B cell (primary cell): Measurements from ENCODE around the gene GK2. TPM values are rescaled to one million over a fixed set of nuclear protein-coding genes. Genes with fewer than 3 reads are reported as not detected.

Source experiments
- ATAC-seq: fragments of 200-7000 bp; cut with Tn5 transposase; one replicate; pipeline ENCODE4 v1.10.0; 2021; ENCODE audit warnings: low read depth, mild to moderate bottlenecking, moderate number of reproducible peaks, moderate library complexity
- CTCF ChIA-PET: fragments of 350-600 bp; sonication (Branson Sonifier 250); formaldehyde crosslinking; loops from one replicate; lab custom pipeline; 2021; ENCODE audit warnings: antibody characterized with exemption, inconsistent platforms; lab: Charles Lee
- POLR2A ChIA-PET: fragments of 350-600 bp; sonication (Branson Sonifier 250); formaldehyde crosslinking; loops from one replicate; lab custom pipeline; 2021; ENCODE audit warnings: antibody characterized with exemption; lab: Charles Lee
- DNase-seq: peaks from one replicate; pipeline ENCODE4 v3.0.0; 2013
- H2AFZ ChIP-seq: 2 replicates; pipeline ENCODE4 v1.6.1; 2012; ENCODE audit warnings: mild to moderate bottlenecking, low read depth, low read length; ENCODE audit not compliant: insufficient read depth, poor library complexity, severe bottlenecking
- H3K27ac ChIP-seq, 2 donors: 1 replicate in 1 of 2; 2 replicates in 1 of 2; pipeline ENCODE4 v1.5.1; 2012 to 2013; ENCODE audit warnings: low read length in 2 of 2, mild to moderate bottlenecking in 2 of 2, moderate library complexity in 1 of 2
- H3K27me3 ChIP-seq, 4 experiments: fragments of 200-600 bp in 1 of 4; sonication (generic) in 1 of 4; replicated peaks in 1 of 4; 1 replicate in 2 of 4; 2 replicates in 2 of 4; pipeline versions ENCODE4 v1.6.1 to v1.7.0; 2013 to 2016; ENCODE audit warnings: low read length in 3 of 4, mild to moderate bottlenecking in 2 of 4, mixed read lengths in 1 of 4, moderate library complexity in 1 of 4; ENCODE audit not compliant: insufficient read depth in 4 of 4, control insufficient read depth in 3 of 4; ENCODE audit errors: control extremely low read depth in 1 of 4
- H3K36me3 ChIP-seq, 2 experiments: replicated peaks in 1 of 2; 1 replicate in 1 of 2; 2 replicates in 1 of 2; pipeline versions ENCODE4 v1.6.1 to v1.7.1; 2013; ENCODE audit warnings: low read length in 1 of 2; ENCODE audit not compliant: insufficient read depth in 2 of 2, control insufficient read depth in 1 of 2; ENCODE audit errors: control extremely low read depth in 1 of 2, extremely low read depth in 1 of 2
- H3K4me1 ChIP-seq, 2 donors: fragments of 200-600 bp in 1 of 2; sonication (generic) in 1 of 2; 1 replicate in 1 of 2; 2 replicates in 1 of 2; pipeline versions ENCODE4 v1.5.1 to v1.6.1; 2013 to 2017; ENCODE audit warnings: low read length in 2 of 2; ENCODE audit not compliant: control insufficient read depth in 2 of 2, insufficient read depth in 2 of 2
- H3K4me2 ChIP-seq: replicated peaks from 2 replicates; pipeline ENCODE3; 2012; ENCODE audit warnings: mild to moderate bottlenecking, low read depth, low read length; ENCODE audit not compliant: poor library complexity, severe bottlenecking
- H3K4me3 ChIP-seq, 5 experiments: fragments of 200-600 bp in 1 of 5; sonication (generic) in 1 of 5; 1 replicate in 3 of 5; 2 replicates in 2 of 5; pipeline versions ENCODE4 v1.5.1 to v1.7.0; 2011 to 2016; ENCODE audit warnings: low read length in 4 of 5, mild to moderate bottlenecking in 4 of 5, low read depth in 2 of 5, control low read depth in 1 of 5, moderate library complexity in 1 of 5; ENCODE audit not compliant: insufficient read depth in 1 of 5; ENCODE audit errors: control extremely low read depth in 1 of 5, extremely low read depth in 1 of 5
- H3K79me2 ChIP-seq: fragments of 200-600 bp; sonication (generic); one replicate; pipeline ENCODE4 v1.6.0; 2016; ENCODE audit warnings: low read length; ENCODE audit not compliant: control insufficient read depth, insufficient read depth
- H3K9ac ChIP-seq: fragments of 200-600 bp; sonication (generic); 2 replicates; pipeline ENCODE4 v1.6.1; 2017; ENCODE audit warnings: mild to moderate bottlenecking, low read length, moderate library complexity
- H3K9me3 ChIP-seq, 3 donors: one replicate each; pipeline versions ENCODE4 v1.6.1 to v1.7.1; 2013; ENCODE audit warnings: low read length in 2 of 3; ENCODE audit not compliant: control insufficient read depth in 2 of 3, insufficient read depth in 1 of 3; ENCODE audit errors: control extremely low read depth in 1 of 3
- H4K20me1 ChIP-seq: 2 replicates; pipeline ENCODE4 v1.6.0; 2012; ENCODE audit warnings: mild to moderate bottlenecking, low read length; ENCODE audit not compliant: insufficient read depth, control insufficient read depth, poor library complexity, severe bottlenecking
- H3K27ac Mint-ChIP-seq: one replicate; pipeline ENCODE4 v1.8.0; 2021; ENCODE audit warnings: mixed read lengths
- H3K27me3 Mint-ChIP-seq: one replicate; pipeline ENCODE4 v1.8.0; 2021; ENCODE audit warnings: mixed read lengths
- H3K4me1 Mint-ChIP-seq: one replicate; pipeline ENCODE4 v1.8.0; 2021; ENCODE audit warnings: mixed read lengths
- H3K4me3 Mint-ChIP-seq: one replicate; pipeline ENCODE4 v1.8.0; 2021; ENCODE audit warnings: mixed read lengths
- H3K9me3 Mint-ChIP-seq: one replicate; pipeline ENCODE4 v1.8.0; 2022; ENCODE audit warnings: mixed read lengths; ENCODE audit not compliant: insufficient read depth
- CTCF ChIP-seq: fragments of 200-600 bp; IDR thresholded peaks from one replicate; pipeline ENCODE4 v1.8.0; 2022; ENCODE audit warnings: antibody characterized with exemption, mild to moderate bottlenecking
- EZH2 ChIP-seq: IDR thresholded peaks from 2 replicates; pipeline ENCODE4 v1.6.1; 2012; ENCODE audit warnings: borderline replicate concordance, low read depth, mild to moderate bottlenecking, moderate library complexity, low read length; ENCODE audit not compliant: insufficient read depth, poor library complexity, severe bottlenecking
- WGBS: methylation state at CpG from one replicate; pipeline ENCODE4 v1.1.5; 2013; ENCODE audit warnings: missing lambda C conversion rate; ENCODE audit not compliant: insufficient coverage; 5-methylcytosine and 5-hydroxymethylcytosine counted together
- intact Hi-C: fragments of 100-400 bp; cut with micrococcal nuclease; formaldehyde crosslinking; loops from one replicate; pipeline ENCODE4 v1.10.0; 2022
- polyA plus RNA-seq: library from polyadenylated mRNA; depleted of rRNA; stranded (reverse); fragments of >200 nt; gene quantifications from 2 replicates; pipeline ENCODE4 v1.2.3, GENCODE V29; 2012
- total RNA-seq, 2 donors: library from RNA; stranded (reverse); fragments of 120-200 nt in 1 of 2; gene quantifications; 1 replicate in 1 of 2; 2 replicates in 1 of 2; pipeline versions ENCODE4 v1.2.3 to v1.2.4, GENCODE V29; 2013 to 2022

Gene GK2
- total and polyA plus RNA-seq, 2 donors (not counting 1 experiment from before 2014, with no cell fraction given), result not detected

DNA sequence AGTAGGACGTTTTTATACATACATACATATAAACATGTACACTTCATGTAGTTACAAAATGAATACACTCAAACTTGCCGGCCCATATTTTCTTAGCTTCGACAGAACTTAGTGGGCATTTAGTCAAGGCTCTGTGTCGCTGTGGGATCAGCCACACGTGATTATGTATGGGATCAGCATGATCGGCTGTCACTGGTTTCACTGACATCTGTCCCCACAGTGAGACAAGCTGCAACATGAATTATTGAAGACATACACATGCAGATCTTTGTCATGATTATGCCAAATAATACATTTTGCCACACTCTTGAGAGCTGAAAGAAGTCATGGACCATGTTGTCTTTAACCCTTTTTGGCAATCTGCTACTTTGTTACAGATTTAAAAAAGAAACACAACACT, 44.0 kb downstream of the GK2 start:
- ChIA-PET POLR2A (no interaction called here), CTCF (no interaction called here)
- intact Hi-C loops, result no loop called here
- Histone ChIP-seq H3K9me3 (no peaks in the 10 kb centered on the region), H3K79me2 (no peaks in the 10 kb centered on the region), H3K27me3 (no peaks in the 10 kb centered on the region), H3K36me3 (no peaks in the 10 kb centered on the region), H3K9ac (no peak overlapping the region), H3K4me1 (no peaks in the 10 kb centered on the region), H3K27ac (no peak overlapping the region), H3K4me3 (no peak overlapping the region), H3K4me2 (no peak overlapping the region), H2AFZ (no peak overlapping the region), H4K20me1 (no peaks in the 10 kb centered on the region)
- H3K4me1 Mint-ChIP-seq, result no peaks in the 10 kb centered on the region
- no peaks in the 10 kb centered on the region for H3K9me3 Mint-ChIP-seq
- TF ChIP-seq CTCF (no peak), EZH2 (no peak)
- no peaks in the 10 kb centered on the region for H3K27me3 Mint-ChIP-seq
- H3K4me3 Mint-ChIP-seq, result no peak overlapping the region
- 100% methylated on average over 3 of the region's 6 CpGs for WGBS
- no peak overlapping the region for H3K27ac Mint-ChIP-seq
- DNase-seq (no peak), ATAC-seq (no peak)

DNA sequence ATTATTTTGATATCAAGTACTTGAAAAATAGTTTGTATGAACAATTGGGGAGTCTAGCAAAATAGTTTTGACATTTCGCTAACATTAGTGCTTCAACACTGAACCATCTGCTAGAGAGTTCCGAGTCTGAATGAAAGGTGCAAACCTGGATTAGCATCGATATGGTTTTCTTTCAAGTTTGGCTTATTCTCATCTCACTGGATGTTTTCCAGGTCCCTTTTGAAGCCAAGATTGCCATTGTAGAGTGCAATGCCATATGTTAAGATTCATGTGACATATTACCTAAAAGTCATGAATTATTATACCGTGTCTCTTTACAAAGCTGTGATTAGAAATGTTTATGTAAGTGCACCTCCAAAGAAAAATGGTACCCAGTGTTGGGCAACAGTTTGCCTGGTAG, 45.4 kb downstream of the GK2 start:
- no peaks in the 10 kb centered on the region for H3K36me3 ChIP-seq
- no peaks in the 10 kb centered on the region for H4K20me1 ChIP-seq
- no peaks in the 10 kb centered on the region for H3K9me3 ChIP-seq
- DNase-seq (no peak), ATAC-seq (no peak)
- no peak overlapping the region for H3K4me2 ChIP-seq
- no peak overlapping the region for H2AFZ ChIP-seq
- H3K27me3 ChIP-seq, result no peaks in the 10 kb centered on the region
- H3K9ac ChIP-seq, result no peak overlapping the region
- no peaks in the 10 kb centered on the region for H3K4me1 ChIP-seq
- TF ChIP-seq CTCF, result no peak
- TF ChIP-seq EZH2, result no peak
- ChIA-PET POLR2A (no interaction called here), CTCF (no interaction called here)
- intact Hi-C loops, result no loop called here
- no peak overlapping the region for H3K4me3 ChIP-seq
- no peaks in the 10 kb centered on the region for H3K79me2 ChIP-seq
- H3K27ac Mint-ChIP-seq, result no peak overlapping the region
- no peaks in the 10 kb centered on the region for H3K9me3 Mint-ChIP-seq
- no peaks in the 10 kb centered on the region for H3K27me3 Mint-ChIP-seq
- no peaks in the 10 kb centered on the region for H3K4me1 Mint-ChIP-seq
- 100% methylated on average over 3 of the region's 4 CpGs for WGBS
- H3K27ac ChIP-seq, result no peak overlapping the region
- H3K4me3 Mint-ChIP-seq, result no peak overlapping the region
